H1 (cell line): ENCODE measurements around the gene GRID1. TPM values are rescaled to one million over a fixed set of nuclear protein-coding genes. Genes with fewer than 3 reads are reported as not detected.

Source experiments
- CBX5 ChIP-seq: fragments of 300-800, 300-1000 bp; sonication (generic); IDR thresholded peaks from 2 replicates; pipeline ENCODE4 v1.7.1; 2016; ENCODE audit warnings: antibody characterized with exemption, low read length, low read depth
- GABPA ChIP-seq: IDR thresholded peaks from 2 replicates; pipeline ENCODE4 v1.6.1; 2011; ENCODE audit warnings: mild to moderate bottlenecking, low read length, moderate library complexity, borderline replicate concordance; ENCODE audit not compliant: insufficient read depth
- NRF1 ChIP-seq: IDR thresholded peaks from 2 replicates; pipeline ENCODE4 v1.6.1; 2011; ENCODE audit warnings: mild to moderate bottlenecking, low read depth, low read length, improper control_type of control experiment
- polyA plus RNA-seq, 7 experiments: library from polyadenylated mRNA; depleted of rRNA in 3 of 7; stranded (reverse) in 5 of 7; unstranded in 2 of 7; fragments of >200 nt in 5 of 7; fragments of 200-250 nt in 2 of 7; gene quantifications; 1 replicate in 5 of 7; 2 replicates in 1 of 7; 4 replicates in 1 of 7; pipeline versions ENCODE4 v1.2.1 to v1.2.3, GENCODE V29; 2011 to 2013; ENCODE audit warnings: missing spikeins in 2 of 7, mixed read lengths in 2 of 7
- total RNA-seq: library from RNA; stranded (reverse); fragmentation: NEBNext Ultra II Directional; extraction: Animal tissue kit (Norgen Biotek cat#: 25700); gene quantifications from 2 replicates; pipeline ENCODE4 v1.2.1, GENCODE V29; 2021

The GRID1 gene
- total and polyA plus RNA-seq, 2 of the 8 experiments (the other 6 are each of a cell fraction or from before 2014, with no cell fraction given): 0.22 to 0.30 TPM

DNA sequence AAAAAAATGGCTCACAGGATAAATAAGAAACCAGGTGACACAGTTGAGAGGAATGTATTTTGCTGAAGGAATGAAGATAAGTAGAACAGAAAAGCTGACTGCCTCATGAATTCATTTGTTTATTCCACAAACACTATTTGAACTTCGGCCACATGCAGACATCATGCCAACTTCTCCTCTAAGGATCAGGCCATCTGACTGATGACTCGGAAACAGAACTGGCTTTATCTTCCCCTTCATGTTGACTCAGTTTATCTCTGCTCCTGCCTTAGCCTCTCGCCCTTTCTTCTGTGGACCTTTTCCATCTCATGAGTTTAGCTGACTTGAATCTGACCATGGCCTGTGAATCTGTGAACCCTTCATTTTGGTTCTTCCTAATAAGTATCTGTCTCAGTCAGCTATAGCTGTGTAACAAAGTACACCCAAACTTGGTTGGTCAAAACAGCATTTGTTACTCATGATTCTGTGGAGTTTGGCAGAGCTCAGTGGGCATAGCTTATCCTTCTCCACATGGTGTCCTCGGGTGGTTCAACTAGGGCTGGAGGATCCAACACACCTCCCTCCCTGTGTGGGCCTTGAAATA, 44.0 kb upstream of the GRID1 start (continued):
- TF ChIP-seq GABPA: no peak
- no peak for TF ChIP-seq CBX5
- TF ChIP-seq NRF1: no peak
- TF ChIP-seq, all 59 proteins: peak for 0
